HG03575 (cell line): ENCODE measurements around the gene EPHB1.
"Not testable (repeated sequence)": the region's sequence is repeated elsewhere in the genome, so short reads cannot be mapped to it uniquely, and the experiment has no call there.

ENCODE experiments used
- ATAC-seq: cut with Tn5 transposase; IDR thresholded peaks from one replicate; pipeline ENCODE4 v1.9.1; 2021; ENCODE audit not compliant: unreplicated experiment, insufficient number of reproducible peaks, low FRiP score; ENCODE audit errors: extremely low read depth

The EPHB1 gene

GRCh38 chr3:135232226-135232625 is 437.2 kb downstream of the EPHB1 start:
- ATAC-seq: no peak

GRCh38 chr3:135233476-135233875 is 438.4 kb downstream of the EPHB1 start:
- not testable (repeated sequence) for ATAC-seq

GRCh38 chr3:135235541-135235940 is 440.5 kb downstream of the EPHB1 start:
- ATAC-seq: no peak

GRCh38 chr3:135237371-135238143 is 442.5 kb downstream of the EPHB1 start:
- ATAC-seq: no peak

- no peak for ATAC-seq
Measured at GRCh38 chr3:135238236-135238830, 443.3 kb downstream of the EPHB1 start.

GRCh38 chr3:135238871-135239614 is 444.0 kb downstream of the EPHB1 start:
- ATAC-seq: no peak

- ATAC-seq: no peak
Measured at GRCh38 chr3:135239615-135239884, 444.5 kb downstream of the EPHB1 start.

GRCh38 chr3:135240426-135240825 is 445.4 kb downstream of the EPHB1 start:
- ATAC-seq: no peak

- ATAC-seq: no peak
Measured at GRCh38 chr3:135242285-135242684, 447.2 kb downstream of the EPHB1 start.

GRCh38 chr3:135243616-135244015 is 448.6 kb downstream of the EPHB1 start:
- ATAC-seq: no peak

GRCh38 chr3:135246027-135246426 is 451.0 kb downstream of the EPHB1 start:
- no peak for ATAC-seq

- ATAC-seq: no peak
Measured at GRCh38 chr3:135248213-135248612, 453.2 kb downstream of the EPHB1 start.

GRCh38 chr3:135249186-135249585 is 454.1 kb downstream of the EPHB1 start:
- no peak for ATAC-seq

- no peak for ATAC-seq
Measured at GRCh38 chr3:135258916-135259315, 463.9 kb downstream of the EPHB1 start.

- ATAC-seq: no peak
Measured at GRCh38 chr3:135260025-135260424, 465.0 kb downstream of the EPHB1 start.

- ATAC-seq: no peak
Measured at GRCh38 chr3:135261214-135261775, 466.2 kb downstream of the EPHB1 start.

- ATAC-seq: no peak
Measured at GRCh38 chr3:135261916-135262315, 466.9 kb downstream of the EPHB1 start.

GRCh38 chr3:135262441-135262840 is 467.4 kb downstream of the EPHB1 start:
- no peak for ATAC-seq

- ATAC-seq: no peak
Measured at GRCh38 chr3:135263331-135263730, 468.3 kb downstream of the EPHB1 start.

GRCh38 chr3:135267487-135267886 is 472.4 kb downstream of the EPHB1 start:
- ATAC-seq: no peak
